PFSK-1 (cell line): ENCODE data around the gene GPRIN1.

Experiments used
- FOXP2 ChIP-seq: optimal IDR thresholded peaks from 2 replicates; pipeline ENCODE3; 2011; ENCODE audit warnings: borderline replicate concordance, control low read depth, inconsistent platforms; ENCODE audit not compliant: insufficient read depth; ENCODE audit errors: extremely low read length, extremely low read depth
- POLR2AphosphoS5 ChIP-seq: IDR thresholded peaks from 2 replicates; pipeline ENCODE4 v1.6.1; 2012; ENCODE audit warnings: low read depth, mild to moderate bottlenecking, control low read depth, low read length, moderate library complexity
- SIN3A ChIP-seq: IDR thresholded peaks from 2 replicates; pipeline ENCODE4 v1.6.1; 2012; ENCODE audit warnings: mild to moderate bottlenecking, low read length, moderate library complexity, borderline replicate concordance; ENCODE audit not compliant: insufficient read depth
- TAF1 ChIP-seq: IDR thresholded peaks from 2 replicates; pipeline ENCODE4 v1.6.1; 2012; ENCODE audit warnings: low read length, control low read depth, borderline replicate concordance; ENCODE audit not compliant: insufficient read depth
- TF ChIP-seq, protein P1 (sequence below), 2 experiments: IDR thresholded peaks; 2 replicates each; pipeline versions ENCODE4 v1.6.1 to v1.8.0; 2011 to 2012; ENCODE audit warnings: low read depth in 2 of 2, low read length in 2 of 2, control low read depth in 1 of 2, inconsistent platforms in 1 of 2, mild to moderate bottlenecking in 1 of 2, moderate library complexity in 1 of 2; ENCODE audit not compliant: insufficient read depth in 1 of 2

The GPRIN1 gene

GRCh38 chr5:176565760-176566288, 44.1 kb downstream of the GPRIN1 start:
- no peak for TF ChIP-seq FOXP2
- TF ChIP-seq, protein P1, sequence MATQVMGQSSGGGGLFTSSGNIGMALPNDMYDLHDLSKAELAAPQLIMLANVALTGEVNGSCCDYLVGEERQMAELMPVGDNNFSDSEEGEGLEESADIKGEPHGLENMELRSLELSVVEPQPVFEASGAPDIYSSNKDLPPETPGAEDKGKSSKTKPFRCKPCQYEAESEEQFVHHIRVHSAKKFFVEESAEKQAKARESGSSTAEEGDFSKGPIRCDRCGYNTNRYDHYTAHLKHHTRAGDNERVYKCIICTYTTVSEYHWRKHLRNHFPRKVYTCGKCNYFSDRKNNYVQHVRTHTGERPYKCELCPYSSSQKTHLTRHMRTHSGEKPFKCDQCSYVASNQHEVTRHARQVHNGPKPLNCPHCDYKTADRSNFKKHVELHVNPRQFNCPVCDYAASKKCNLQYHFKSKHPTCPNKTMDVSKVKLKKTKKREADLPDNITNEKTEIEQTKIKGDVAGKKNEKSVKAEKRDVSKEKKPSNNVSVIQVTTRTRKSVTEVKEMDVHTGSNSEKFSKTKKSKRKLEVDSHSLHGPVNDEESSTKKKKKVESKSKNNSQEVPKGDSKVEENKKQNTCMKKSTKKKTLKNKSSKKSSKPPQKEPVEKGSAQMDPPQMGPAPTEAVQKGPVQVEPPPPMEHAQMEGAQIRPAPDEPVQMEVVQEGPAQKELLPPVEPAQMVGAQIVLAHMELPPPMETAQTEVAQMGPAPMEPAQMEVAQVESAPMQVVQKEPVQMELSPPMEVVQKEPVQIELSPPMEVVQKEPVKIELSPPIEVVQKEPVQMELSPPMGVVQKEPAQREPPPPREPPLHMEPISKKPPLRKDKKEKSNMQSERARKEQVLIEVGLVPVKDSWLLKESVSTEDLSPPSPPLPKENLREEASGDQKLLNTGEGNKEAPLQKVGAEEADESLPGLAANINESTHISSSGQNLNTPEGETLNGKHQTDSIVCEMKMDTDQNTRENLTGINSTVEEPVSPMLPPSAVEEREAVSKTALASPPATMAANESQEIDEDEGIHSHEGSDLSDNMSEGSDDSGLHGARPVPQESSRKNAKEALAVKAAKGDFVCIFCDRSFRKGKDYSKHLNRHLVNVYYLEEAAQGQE (IDR thresholded peaks at IDR 0.05; ENCODE audit: insufficient read depth in 1 of 2, low read depth in 2 of 2, low read length in 2 of 2): no peak
- TF ChIP-seq POLR2AphosphoS5: no peak
- TF ChIP-seq SIN3A: no peak
- TF ChIP-seq TAF1: no peak

GRCh38 chr5:176564002-176564401, 46.0 kb downstream of the GPRIN1 start:
- no peak for TF ChIP-seq POLR2AphosphoS5
- TF ChIP-seq, protein P1 (IDR thresholded peaks at IDR 0.05; ENCODE audit: insufficient read depth in 1 of 2, low read depth in 2 of 2, low read length in 2 of 2): no peak
- no peak for TF ChIP-seq FOXP2
- no peak for TF ChIP-seq TAF1
- no peak for TF ChIP-seq SIN3A

GRCh38 chr5:176562189-176562588, 47.8 kb downstream of the GPRIN1 start:
- TF ChIP-seq POLR2AphosphoS5: no peak
- no peak for TF ChIP-seq SIN3A
- no peak for TF ChIP-seq TAF1
- no peak for TF ChIP-seq FOXP2
- TF ChIP-seq, protein P1 (IDR thresholded peaks at IDR 0.05; ENCODE audit: insufficient read depth in 1 of 2, low read depth in 2 of 2, low read length in 2 of 2): no peak

- no peak for TF ChIP-seq FOXP2
Measured at GRCh38 chr5:176561259-176561658, 48.7 kb downstream of the GPRIN1 start.

- no peak for TF ChIP-seq TAF1
- TF ChIP-seq, protein P1 (IDR thresholded peaks at IDR 0.05; ENCODE audit: insufficient read depth in 1 of 2, low read depth in 2 of 2, low read length in 2 of 2): no peak
- no peak for TF ChIP-seq FOXP2
- TF ChIP-seq SIN3A: no peak
- TF ChIP-seq POLR2AphosphoS5: no peak
Measured at GRCh38 chr5:176560364-176560763, 49.6 kb downstream of the GPRIN1 start.

DNA sequence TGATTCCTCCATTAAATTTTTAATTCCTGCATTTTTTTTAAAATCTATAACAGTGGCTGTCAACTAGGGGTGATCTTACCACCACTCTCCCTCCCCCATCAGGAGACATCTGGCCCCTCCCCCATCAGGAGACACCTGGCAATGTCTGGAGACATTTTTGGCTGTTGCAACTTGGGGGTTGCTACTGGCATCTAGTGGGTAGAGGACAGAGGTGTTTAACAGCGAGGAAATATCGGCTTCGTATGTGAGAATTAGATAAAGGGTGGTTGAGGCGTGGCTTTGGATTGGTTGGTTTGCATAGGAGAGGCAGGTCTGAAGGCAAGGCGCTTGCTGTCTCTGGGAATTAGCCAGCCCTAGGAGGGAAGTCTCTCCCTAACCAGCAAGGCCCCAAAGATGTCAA, 50.3 kb downstream of the GPRIN1 start:
- TF ChIP-seq FOXP2: no peak
- TF ChIP-seq TAF1: no peak
- TF ChIP-seq POLR2AphosphoS5: no peak
- TF ChIP-seq SIN3A: no peak
- TF ChIP-seq, protein P1 (IDR thresholded peaks at IDR 0.05; ENCODE audit: insufficient read depth in 1 of 2, low read depth in 2 of 2, low read length in 2 of 2): no peak
